ENCODE results near the gene HKDC1. TPM values are rescaled to one million over a fixed set of nuclear protein-coding genes. Genes with fewer than 3 reads are reported as not detected.

HKDC1 gene
- total RNA-seq, 1 experiment from 2014 or later: 1.7 TPM

GRCh38 chr10:69230128-69230527 lies 10.0 kb downstream of the HKDC1 start:
- ATAC-seq: no peak
- DNase-seq (ENCODE audit: low read depth, low spot score): no peak
- H3K9me2 ChIP-seq (ENCODE audit: insufficient read depth): no peaks in the 10 kb centered on the region
- H3K4me3 ChIP-seq (replicated peaks in 1 of 2; ENCODE audit: low read depth in 1 of 2, low read length in 2 of 2): no peak overlapping the region
- POLR2A ChIA-PET: no interaction called here
- intact Hi-C loops (cut with micrococcal nuclease): no loop called here
- H3K27me3 ChIP-seq (ENCODE audit: insufficient read depth, low read length): no peaks in the 10 kb centered on the region
- H3K4me2 ChIP-seq (ENCODE audit: low read length): 0 out of 2 replicates have a peak overlapping the region, but pooled peaks have one; percentile 41
- H3K9me3 ChIP-seq (ENCODE audit: control insufficient read depth in 1 of 2, insufficient read depth in 1 of 2, low read depth in 1 of 2, low read length in 2 of 2): no peaks in the 10 kb centered on the region
- RAD21 ChIA-PET (ENCODE audit: low non-redundant PET in 1 of 2, low total read pairs in 2 of 2, uncharacterized antibody in 2 of 2, unreplicated experiment in 2 of 2): no interaction called here
- CTCF ChIA-PET: no interaction called here
- peaks cover 17 to 49% of the 10 kb centered on the region in 2 experiments for H3K4me1 ChIP-seq (ENCODE audit: control insufficient read depth in 1 of 2, insufficient read depth in 2 of 2, low read length in 2 of 2)
- TF ChIP-seq JUND (IDR thresholded peaks at IDR 0.05) (no peak), RAD21 (IDR thresholded peaks at IDR 0.05; ENCODE audit: low read depth) (no peak), EZH2 (IDR thresholded peaks at IDR 0.05) (no peak), YY1 (IDR thresholded peaks at IDR 0.05; ENCODE audit: extremely low read depth, insufficient replicate concordance, low read depth, low read length) (no peak)
- H2AFZ ChIP-seq (ENCODE audit: low read depth, low read length, poor library complexity, severe bottlenecking): no peak overlapping the region
- BruUV-seq (replicated peaks): no TSS peak
- H4K20me1 ChIP-seq (ENCODE audit: insufficient read depth): no peaks in the 10 kb centered on the region
- no peak overlapping the region for H3K27ac ChIP-seq (ENCODE audit: low read depth, low read length)
- H3K36me3 ChIP-seq (ENCODE audit: control insufficient read depth in 1 of 2, insufficient read depth in 2 of 2, low read length in 2 of 2): no peaks in the 10 kb centered on the region
- no peak overlapping the region for H3K9ac ChIP-seq (ENCODE audit: low read length)
- no peaks in the 10 kb centered on the region for H3K79me2 ChIP-seq (ENCODE audit: insufficient read depth, low read length)

GRCh38 chr10:69232252-69232651 lies 12.1 kb downstream of the HKDC1 start:
- H4K20me1 ChIP-seq (ENCODE audit: insufficient read depth): no peaks in the 10 kb centered on the region
- no peaks in the 10 kb centered on the region for H3K27me3 ChIP-seq (ENCODE audit: insufficient read depth, low read length)
- peak overlapping the region; percentile 69 for H3K4me2 ChIP-seq (ENCODE audit: low read length)
- intact Hi-C loops (cut with micrococcal nuclease): no loop called here
- ChIA-PET RAD21 (ENCODE audit: low non-redundant PET in 1 of 2, low total read pairs in 2 of 2, uncharacterized antibody in 2 of 2, unreplicated experiment in 2 of 2) (no interaction called here), CTCF (interaction anchor here (1.2 to 1.8 kb wide), 2 partner anchors 160 to 176 kb away, joined by 4 to 5 read pairs; no protein-coding TSS in a partner anchor), POLR2A (interaction anchor here (1.0 kb wide), 1 partner anchor 8 kb away, joined by 3 read pairs; no protein-coding TSS in a partner anchor)
- DNase-seq (ENCODE audit: low read depth, low spot score) (peak; percentile 61), ATAC-seq (peak; percentile 96)
- peak overlapping the region; percentile 66 for H2AFZ ChIP-seq (ENCODE audit: low read depth, low read length, poor library complexity, severe bottlenecking)
- H3K27ac ChIP-seq (ENCODE audit: low read depth, low read length): no peak overlapping the region
- peaks cover 16 to 42% of the 10 kb centered on the region in 2 experiments for H3K4me1 ChIP-seq (ENCODE audit: control insufficient read depth in 1 of 2, insufficient read depth in 2 of 2, low read length in 2 of 2)
- H3K9me2 ChIP-seq (ENCODE audit: insufficient read depth): no peaks in the 10 kb centered on the region
- no peaks in the 10 kb centered on the region for H3K79me2 ChIP-seq (ENCODE audit: insufficient read depth, low read length)
- BruUV-seq (replicated peaks): no TSS peak
- H3K9me3 ChIP-seq (ENCODE audit: control insufficient read depth in 1 of 2, insufficient read depth in 1 of 2, low read depth in 1 of 2, low read length in 2 of 2): no peaks in the 10 kb centered on the region
- no peaks in the 10 kb centered on the region for H3K36me3 ChIP-seq (ENCODE audit: control insufficient read depth in 1 of 2, insufficient read depth in 2 of 2, low read length in 2 of 2)
- peak overlapping the region in 1 of 2 experiments; percentile 32; a peak in 2 of 4 replicates for H3K4me3 ChIP-seq (replicated peaks in 1 of 2; ENCODE audit: low read depth in 1 of 2, low read length in 2 of 2)
- peak overlapping the region; percentile 16; the same call in 1 of the 2 replicates for H3K9ac ChIP-seq (ENCODE audit: low read length)
- TF ChIP-seq SRF (IDR thresholded peaks at IDR 0.05; ENCODE audit: low read depth) (no peak), EZH2 (IDR thresholded peaks at IDR 0.05) (no peak), EGR1 (IDR thresholded peaks at IDR 0.05; ENCODE audit: low read depth) (no peak), POLR2A (IDR thresholded peaks at IDR 0.05; ENCODE audit: borderline replicate concordance, extremely low read depth, insufficient read depth, insufficient read length) (no peak), ATF3 (IDR thresholded peaks at IDR 0.05) (no peak), SP1 (IDR thresholded peaks at IDR 0.05; ENCODE audit: low read depth) (peak; percentile 44), ZFX (IDR thresholded peaks at IDR 0.05) (no peak), JUND (IDR thresholded peaks at IDR 0.05) (peak; percentile 42), SIN3A (IDR thresholded peaks at IDR 0.05; ENCODE audit: low read depth) (no peak), CEBPB (IDR thresholded peaks at IDR 0.05; ENCODE audit: low read depth) (no peak), ELF1 (IDR thresholded peaks at IDR 0.05; ENCODE audit: borderline replicate concordance, low read depth) (no peak), ZBTB33 (IDR thresholded peaks at IDR 0.05; ENCODE audit: extremely low read depth, insufficient replicate concordance, low read length) (no peak), FOSL1 (IDR thresholded peaks at IDR 0.05; ENCODE audit: low read depth) (peak; percentile 47; the same call in 1 of the 2 replicates), RAD21 (IDR thresholded peaks at IDR 0.05; ENCODE audit: low read depth) (no peak), YY1 (IDR thresholded peaks at IDR 0.05; ENCODE audit: extremely low read depth, insufficient replicate concordance, low read depth, low read length) (no peak)
- TF ChIP-seq, protein P1, sequence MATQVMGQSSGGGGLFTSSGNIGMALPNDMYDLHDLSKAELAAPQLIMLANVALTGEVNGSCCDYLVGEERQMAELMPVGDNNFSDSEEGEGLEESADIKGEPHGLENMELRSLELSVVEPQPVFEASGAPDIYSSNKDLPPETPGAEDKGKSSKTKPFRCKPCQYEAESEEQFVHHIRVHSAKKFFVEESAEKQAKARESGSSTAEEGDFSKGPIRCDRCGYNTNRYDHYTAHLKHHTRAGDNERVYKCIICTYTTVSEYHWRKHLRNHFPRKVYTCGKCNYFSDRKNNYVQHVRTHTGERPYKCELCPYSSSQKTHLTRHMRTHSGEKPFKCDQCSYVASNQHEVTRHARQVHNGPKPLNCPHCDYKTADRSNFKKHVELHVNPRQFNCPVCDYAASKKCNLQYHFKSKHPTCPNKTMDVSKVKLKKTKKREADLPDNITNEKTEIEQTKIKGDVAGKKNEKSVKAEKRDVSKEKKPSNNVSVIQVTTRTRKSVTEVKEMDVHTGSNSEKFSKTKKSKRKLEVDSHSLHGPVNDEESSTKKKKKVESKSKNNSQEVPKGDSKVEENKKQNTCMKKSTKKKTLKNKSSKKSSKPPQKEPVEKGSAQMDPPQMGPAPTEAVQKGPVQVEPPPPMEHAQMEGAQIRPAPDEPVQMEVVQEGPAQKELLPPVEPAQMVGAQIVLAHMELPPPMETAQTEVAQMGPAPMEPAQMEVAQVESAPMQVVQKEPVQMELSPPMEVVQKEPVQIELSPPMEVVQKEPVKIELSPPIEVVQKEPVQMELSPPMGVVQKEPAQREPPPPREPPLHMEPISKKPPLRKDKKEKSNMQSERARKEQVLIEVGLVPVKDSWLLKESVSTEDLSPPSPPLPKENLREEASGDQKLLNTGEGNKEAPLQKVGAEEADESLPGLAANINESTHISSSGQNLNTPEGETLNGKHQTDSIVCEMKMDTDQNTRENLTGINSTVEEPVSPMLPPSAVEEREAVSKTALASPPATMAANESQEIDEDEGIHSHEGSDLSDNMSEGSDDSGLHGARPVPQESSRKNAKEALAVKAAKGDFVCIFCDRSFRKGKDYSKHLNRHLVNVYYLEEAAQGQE (IDR thresholded peaks at IDR 0.05; ENCODE audit: low read depth): no peak
